SK-N-SH treated with all-trans-retinoic acid at 6 μM for 48 hours (cell line): ENCODE results near the gene KCNIP4.
A peak's percentile ranks its signal among the peaks of the same experiment; 100 is the strongest.

Experiments
- ATAC-seq: fragments of 200-7000 bp; cut with Tn5 transposase; 3 replicates; pipeline ENCODE4 v1.9.1; 2020; ENCODE audit warnings: mild to moderate bottlenecking, moderate library complexity
- CSDC2 ChIP-seq: fragments of 250-450 bp; sonication (Bioruptor Pico); IDR thresholded peaks from 2 replicates; pipeline ENCODE4 v1.5.0; 2020; ENCODE audit warnings: mild to moderate bottlenecking, moderate library complexity
- CSRNP3 ChIP-seq: fragments of 250-450 bp; sonication (Bioruptor Pico); IDR thresholded peaks from 2 replicates; pipeline ENCODE4 v1.5.1; 2021; ENCODE audit warnings: mild to moderate bottlenecking, moderate library complexity
- ESRRG ChIP-seq: fragments of 250-450 bp; sonication (Bioruptor Pico); IDR thresholded peaks from 2 replicates; pipeline ENCODE4 v1.6.1; 2021; ENCODE audit warnings: mild to moderate bottlenecking
- GLIS3 ChIP-seq: fragments of 250-450 bp; sonication (Bioruptor Pico); IDR thresholded peaks from 2 replicates; pipeline ENCODE4 v1.5.0; 2020; ENCODE audit warnings: mild to moderate bottlenecking, moderate library complexity
- ISL1 ChIP-seq: fragments of 250-450 bp; sonication (Bioruptor Pico); IDR thresholded peaks from 2 replicates; pipeline ENCODE4 v2.1.2; 2022; ENCODE audit warnings: mild to moderate bottlenecking, moderate library complexity
- PATZ1 ChIP-seq: fragments of 250-450 bp; sonication (Bioruptor Pico); IDR thresholded peaks from 2 replicates; pipeline ENCODE4 v1.8.0; 2020; ENCODE audit warnings: mild to moderate bottlenecking, moderate library complexity, borderline replicate concordance
- POU6F1 ChIP-seq: fragments of 250-450 bp; sonication (Bioruptor Pico); IDR thresholded peaks from 2 replicates; pipeline ENCODE4 v1.8.0; 2021; ENCODE audit warnings: low read depth, mild to moderate bottlenecking, moderate library complexity, borderline replicate concordance
- PPARA ChIP-seq: fragments of 250-450 bp; sonication (Bioruptor Pico); IDR thresholded peaks from 2 replicates; pipeline ENCODE4 v1.5.0; 2020; ENCODE audit warnings: mild to moderate bottlenecking, borderline replicate concordance
- RARB ChIP-seq: fragments of 250-450 bp; sonication (Bioruptor Pico); IDR thresholded peaks from 2 replicates; pipeline ENCODE4 v1.8.0; 2021; ENCODE audit warnings: mild to moderate bottlenecking, moderate library complexity
- SNAI2 ChIP-seq: fragments of 250-450 bp; sonication (Bioruptor Pico); IDR thresholded peaks from 2 replicates; pipeline ENCODE4 v1.5.0; 2020; ENCODE audit warnings: mild to moderate bottlenecking, moderate library complexity
- TCF4 ChIP-seq: fragments of 250-450 bp; sonication (Bioruptor Pico); IDR thresholded peaks from 2 replicates; pipeline ENCODE4 v1.8.0; 2021; ENCODE audit warnings: mild to moderate bottlenecking, moderate library complexity, borderline replicate concordance
- TOX ChIP-seq: fragments of 250-450 bp; sonication (Bioruptor Pico); IDR thresholded peaks from 2 replicates; pipeline ENCODE4 v1.8.0; 2021; ENCODE audit warnings: mild to moderate bottlenecking, moderate library complexity, borderline replicate concordance
- TSHZ2 ChIP-seq: fragments of 250-450 bp; sonication (Bioruptor Pico); IDR thresholded peaks from 2 replicates; pipeline ENCODE4 v1.5.0; 2020; ENCODE audit warnings: mild to moderate bottlenecking, moderate library complexity
- ZC3H10 ChIP-seq: fragments of 250-450 bp; sonication (Bioruptor Pico); IDR thresholded peaks from 2 replicates; pipeline ENCODE4 v1.5.1; 2021; ENCODE audit warnings: mild to moderate bottlenecking, moderate library complexity
- ZFP3 ChIP-seq: fragments of 250-450 bp; sonication (Bioruptor Pico); IDR thresholded peaks from 2 replicates; pipeline ENCODE4 v1.5.0; 2020; ENCODE audit warnings: mild to moderate bottlenecking, moderate library complexity
- ZFP30 ChIP-seq: fragments of 450-650 bp; formaldehyde crosslinking; IDR thresholded peaks from 2 replicates; pipeline ENCODE4 v1.5.0; 2022; ENCODE audit warnings: mild to moderate bottlenecking, moderate library complexity
- ZNF565 ChIP-seq: fragments of 450-650 bp; formaldehyde crosslinking; conservative IDR thresholded peaks from 2 replicates; pipeline ENCODE4 v1.5.0; 2020; ENCODE audit warnings: low read depth, mild to moderate bottlenecking, moderate library complexity
- ZNF8 ChIP-seq: fragments of 450-650 bp; formaldehyde crosslinking; IDR thresholded peaks from 2 replicates; pipeline ENCODE4 v1.5.0; 2020; ENCODE audit warnings: mild to moderate bottlenecking, moderate library complexity

KCNIP4 gene

GRCh38 chr4:21991050-21991449 is 42.5 kb upstream of the KCNIP4 start:
- no peak for TF ChIP-seq ZC3H10 (CRISPR knock-in tag)
- TF ChIP-seq TOX (CRISPR knock-in tag), result no peak
- TF ChIP-seq PPARA (CRISPR knock-in tag), result no peak
- no peak for TF ChIP-seq GLIS3
- no peak for TF ChIP-seq ZNF8 (CRISPR knock-in tag)
- TF ChIP-seq CSRNP3 (CRISPR knock-in tag), result no peak
- no peak for TF ChIP-seq POU6F1 (CRISPR knock-in tag)
- TF ChIP-seq ZFP3 (CRISPR knock-in tag), result no peak
- no peak for TF ChIP-seq TCF4 (CRISPR knock-in tag)
- TF ChIP-seq ESRRG, result no peak
- TF ChIP-seq RARB (CRISPR knock-in tag), result no peak
- no peak for TF ChIP-seq ISL1
- TF ChIP-seq, all 23 proteins: peak for 0
- peak; percentile 61 for ATAC-seq

GRCh38 chr4:21989351-21989750 is 40.8 kb upstream of the KCNIP4 start:
- no peak for ATAC-seq
- TF ChIP-seq PPARA (CRISPR knock-in tag) (no peak), ZNF565 (CRISPR knock-in tag) (no peak), ZC3H10 (CRISPR knock-in tag) (no peak), CSRNP3 (CRISPR knock-in tag) (no peak), CSDC2 (no peak), PATZ1 (CRISPR knock-in tag) (no peak), ZNF8 (CRISPR knock-in tag) (no peak), TSHZ2 (CRISPR knock-in tag) (no peak), ESRRG (no peak), ZFP30 (no peak), SNAI2 (no peak), ZFP3 (CRISPR knock-in tag) (no peak), GLIS3 (no peak)

- no peak for ATAC-seq
- TF ChIP-seq TOX (CRISPR knock-in tag), result no peak
- TF ChIP-seq PPARA (CRISPR knock-in tag), result no peak
- TF ChIP-seq TCF4 (CRISPR knock-in tag), result no peak
- no peak for TF ChIP-seq POU6F1 (CRISPR knock-in tag)
- no peak for TF ChIP-seq CSRNP3 (CRISPR knock-in tag)
- no peak for TF ChIP-seq ZNF8 (CRISPR knock-in tag)
Measured at GRCh38 chr4:21986307-21986706, 37.7 kb upstream of the KCNIP4 start.
